ENCODE data around the gene UNC79.

The UNC79 gene

GRCh38 chr14:93701562-93701961 is 270.8 kb downstream of the UNC79 start:
- in situ Hi-C loops (cut with MboI; ENCODE audit: low sequenced_read_pairs): no loop called here

DNA sequence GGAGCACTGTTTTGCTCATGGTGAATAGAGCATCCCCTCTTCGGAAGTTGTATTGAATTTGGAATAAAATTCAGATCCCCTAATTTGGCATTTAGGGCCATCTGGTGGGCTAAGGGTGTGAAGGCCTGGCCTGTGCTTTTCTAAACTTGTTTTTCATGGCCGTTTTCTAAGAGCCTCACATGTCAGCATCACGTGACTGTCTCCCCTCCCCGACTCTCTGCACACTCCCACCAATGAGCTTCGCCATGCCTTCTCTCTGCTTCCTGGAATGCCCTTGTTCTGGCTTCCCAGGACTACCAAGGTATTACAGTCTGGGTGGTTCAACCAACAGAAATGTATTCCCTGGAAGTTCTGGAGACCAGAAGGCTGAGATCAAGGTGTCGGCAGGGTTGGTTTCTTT is 272.2 kb downstream of the UNC79 start:
- in situ Hi-C loops (cut with MboI; ENCODE audit: low sequenced_read_pairs): no loop called here

GRCh38 chr14:93703941-93704340 is 273.2 kb downstream of the UNC79 start:
- in situ Hi-C loops (cut with MboI; ENCODE audit: low sequenced_read_pairs): no loop called here

- in situ Hi-C loops (cut with MboI; ENCODE audit: low sequenced_read_pairs): no loop called here
Observed at GRCh38 chr14:93705513-93706156, 274.9 kb downstream of the UNC79 start.

DNA sequence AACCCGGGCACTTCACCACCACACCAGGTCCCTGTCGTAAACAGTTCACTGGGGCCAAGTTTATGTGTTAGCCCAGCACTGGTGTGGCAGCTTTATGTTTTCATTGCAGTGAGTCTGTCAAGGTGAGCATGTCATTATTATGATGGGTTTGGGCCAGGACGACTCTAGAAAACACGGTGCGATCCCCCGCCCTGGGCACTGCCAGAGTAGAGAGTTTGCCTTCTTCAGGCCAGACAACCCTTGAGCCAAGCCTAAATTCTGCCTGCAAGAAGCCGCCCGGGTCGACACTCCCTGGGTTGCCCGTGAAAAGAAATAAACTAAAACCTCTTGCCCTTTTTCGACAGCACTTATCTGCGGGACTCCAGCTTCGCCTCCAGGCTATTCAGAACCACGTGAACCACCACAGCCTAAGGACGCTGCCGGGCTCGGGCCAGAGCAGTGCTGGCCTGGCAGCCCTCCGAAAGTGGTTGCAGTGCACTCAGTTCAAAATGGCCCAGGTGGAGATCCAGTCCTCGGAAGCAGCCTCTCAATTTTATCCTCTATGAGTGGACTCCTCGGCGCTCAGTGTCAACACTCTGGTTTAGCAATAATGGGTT is 275.7 kb downstream of the UNC79 start:
- in situ Hi-C loops (cut with MboI; ENCODE audit: low sequenced_read_pairs): no loop called here

GRCh38 chr14:93707475-93707874 is 276.7 kb downstream of the UNC79 start:
- in situ Hi-C loops (cut with MboI; ENCODE audit: low sequenced_read_pairs): no loop called here

- in situ Hi-C loops (cut with MboI; ENCODE audit: low sequenced_read_pairs): no loop called here
Observed at GRCh38 chr14:93708311-93708734, 277.6 kb downstream of the UNC79 start.

DNA sequence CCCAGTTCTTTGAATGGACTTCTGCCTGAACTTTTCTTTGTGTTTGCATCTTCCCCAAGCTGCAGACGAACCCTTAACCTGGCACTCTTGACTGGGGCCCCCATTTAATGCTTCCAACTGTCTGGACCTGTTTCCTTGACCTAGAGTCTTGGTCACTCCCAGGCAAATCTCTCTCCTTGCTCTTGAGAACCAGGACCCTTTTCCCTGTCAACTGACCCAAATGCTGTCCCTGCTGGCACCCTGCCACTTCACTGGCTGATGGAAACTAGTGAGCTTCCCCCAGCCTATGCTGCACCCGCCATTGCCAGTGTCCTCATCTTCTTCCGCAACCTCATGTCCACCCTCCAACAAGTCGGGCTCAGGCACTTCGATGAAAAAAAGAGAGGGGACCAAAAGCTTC is 278.1 kb downstream of the UNC79 start:
- in situ Hi-C loops (cut with MboI; ENCODE audit: low sequenced_read_pairs): no loop called here

DNA sequence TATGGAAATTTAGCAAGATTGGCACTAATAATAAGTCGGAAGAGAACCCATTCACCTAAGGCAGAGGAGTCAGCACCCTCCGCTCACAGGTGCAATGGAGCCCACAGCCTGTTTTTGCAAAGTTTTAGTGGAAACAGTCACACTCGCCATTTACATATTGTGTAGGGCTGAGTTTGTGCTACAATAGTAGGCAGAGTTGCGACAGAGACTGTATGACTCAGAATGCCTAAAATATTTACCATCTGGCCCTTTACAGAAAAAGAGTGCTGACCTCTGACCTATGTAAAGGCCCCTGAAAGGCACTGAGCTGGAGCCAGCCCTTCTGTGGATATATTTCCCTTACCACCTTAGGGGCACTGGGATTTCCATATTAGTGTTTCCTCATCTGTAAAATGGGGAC is 278.5 kb downstream of the UNC79 start:
- in situ Hi-C loops (cut with MboI; ENCODE audit: low sequenced_read_pairs): no loop called here

GRCh38 chr14:93712079-93712837 is 281.5 kb downstream of the UNC79 start:
- in situ Hi-C loops (cut with MboI; ENCODE audit: low sequenced_read_pairs): no loop called here

DNA sequence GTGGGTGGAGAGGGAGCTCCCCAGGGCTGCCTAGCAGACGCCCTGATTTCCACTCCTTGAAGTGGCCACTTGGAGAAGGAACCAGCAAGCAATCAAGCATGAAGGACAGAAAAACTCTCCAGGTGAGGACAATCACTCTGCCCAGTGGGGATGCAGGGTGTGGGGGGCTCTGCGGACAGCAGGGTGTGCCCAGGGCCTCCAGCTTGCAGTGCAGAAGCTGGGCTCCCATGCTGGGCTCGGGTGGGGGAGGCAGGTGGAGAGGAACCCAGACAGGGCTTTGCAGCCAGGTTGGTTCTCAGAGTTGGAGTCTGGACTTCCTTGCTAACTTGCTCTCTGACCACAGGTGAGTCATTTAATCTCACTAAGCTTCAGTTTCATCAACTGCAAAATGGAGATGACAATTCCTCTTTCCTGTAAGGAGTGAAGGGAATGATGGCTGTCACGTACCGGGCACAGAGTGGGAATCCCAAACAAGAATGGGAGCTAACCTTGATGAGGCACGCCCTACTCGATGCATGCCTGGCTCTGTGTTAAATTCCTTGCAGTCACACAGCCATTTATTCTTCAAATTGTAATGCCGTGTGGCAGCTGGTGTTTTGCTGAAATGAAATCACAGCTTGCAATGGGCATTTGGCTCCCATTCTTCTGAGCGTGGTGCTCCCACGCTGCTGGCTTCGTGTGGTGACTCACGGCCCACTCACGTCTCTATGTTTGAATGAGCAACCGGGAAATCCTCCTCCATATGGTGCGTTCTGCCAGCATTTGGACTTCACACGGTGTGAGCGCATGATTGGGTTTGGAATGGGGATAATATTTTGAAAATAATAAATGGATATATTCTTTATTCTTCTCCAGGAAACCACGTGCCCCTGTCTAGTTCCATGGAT is 282.3 kb downstream of the UNC79 start:
- in situ Hi-C loops (cut with MboI; ENCODE audit: low sequenced_read_pairs): no loop called here

GRCh38 chr14:93713726-93714405 is 283.1 kb downstream of the UNC79 start:
- in situ Hi-C loops (cut with MboI; ENCODE audit: low sequenced_read_pairs): no loop called here

DNA sequence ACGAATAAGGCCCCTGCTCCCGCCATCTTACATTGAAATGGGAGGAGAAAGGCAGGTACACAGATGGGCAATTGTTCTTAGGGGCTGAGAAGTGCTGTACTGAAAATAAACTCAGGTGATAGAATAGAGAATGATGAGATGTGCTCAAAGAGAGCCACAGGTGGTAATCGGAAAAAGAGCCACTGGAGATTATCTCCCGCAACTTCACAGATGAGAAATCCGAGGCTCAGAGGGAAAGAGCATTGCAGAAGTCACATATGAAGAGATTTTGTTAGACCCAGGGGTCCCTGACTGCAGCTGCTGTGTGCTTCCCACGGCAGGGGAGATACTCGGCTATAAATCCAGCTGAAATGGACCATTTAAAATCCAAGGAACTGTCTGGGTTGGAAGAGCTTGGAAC is 283.9 kb downstream of the UNC79 start:
- in situ Hi-C loops (cut with MboI; ENCODE audit: low sequenced_read_pairs): no loop called here

GRCh38 chr14:93715279-93715927 is 284.7 kb downstream of the UNC79 start:
- in situ Hi-C loops (cut with MboI; ENCODE audit: low sequenced_read_pairs): no loop called here

DNA sequence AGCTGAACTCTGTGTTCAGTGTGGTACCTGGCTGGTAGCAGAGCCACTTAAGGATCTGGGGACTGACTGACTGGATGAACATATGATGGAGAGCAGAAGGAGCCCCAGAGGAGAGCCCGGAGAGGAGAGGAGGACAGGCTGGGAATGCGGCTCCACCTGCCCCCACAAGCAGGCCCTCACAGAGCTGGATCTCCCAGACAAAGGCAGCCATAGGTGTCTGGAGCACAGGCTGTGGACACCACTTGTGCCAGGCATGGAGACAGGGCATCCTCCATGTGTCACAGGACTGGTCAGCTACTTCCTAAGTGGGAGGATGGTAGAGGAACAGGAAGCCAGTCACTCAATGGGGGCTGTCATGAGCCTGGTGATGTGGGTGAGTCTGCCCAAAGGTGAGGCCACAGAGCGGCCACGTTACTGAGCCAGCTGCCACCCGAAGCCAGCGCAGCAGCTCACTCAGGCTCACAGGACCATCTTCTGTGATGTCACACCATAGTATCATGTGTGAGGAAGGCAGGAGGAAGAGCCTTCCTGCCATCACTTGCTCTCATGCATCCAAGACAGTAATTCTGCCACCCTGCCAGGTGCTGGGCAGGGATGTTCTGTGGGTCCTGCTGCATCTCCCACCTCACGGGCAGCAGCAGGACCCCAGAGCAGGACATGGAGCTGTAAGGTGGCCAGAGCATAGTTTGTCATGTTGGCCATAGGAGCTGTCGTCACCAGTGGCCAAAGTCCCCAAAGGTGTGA is 285.4 kb downstream of the UNC79 start:
- in situ Hi-C loops (cut with MboI; ENCODE audit: low sequenced_read_pairs): no loop called here

DNA sequence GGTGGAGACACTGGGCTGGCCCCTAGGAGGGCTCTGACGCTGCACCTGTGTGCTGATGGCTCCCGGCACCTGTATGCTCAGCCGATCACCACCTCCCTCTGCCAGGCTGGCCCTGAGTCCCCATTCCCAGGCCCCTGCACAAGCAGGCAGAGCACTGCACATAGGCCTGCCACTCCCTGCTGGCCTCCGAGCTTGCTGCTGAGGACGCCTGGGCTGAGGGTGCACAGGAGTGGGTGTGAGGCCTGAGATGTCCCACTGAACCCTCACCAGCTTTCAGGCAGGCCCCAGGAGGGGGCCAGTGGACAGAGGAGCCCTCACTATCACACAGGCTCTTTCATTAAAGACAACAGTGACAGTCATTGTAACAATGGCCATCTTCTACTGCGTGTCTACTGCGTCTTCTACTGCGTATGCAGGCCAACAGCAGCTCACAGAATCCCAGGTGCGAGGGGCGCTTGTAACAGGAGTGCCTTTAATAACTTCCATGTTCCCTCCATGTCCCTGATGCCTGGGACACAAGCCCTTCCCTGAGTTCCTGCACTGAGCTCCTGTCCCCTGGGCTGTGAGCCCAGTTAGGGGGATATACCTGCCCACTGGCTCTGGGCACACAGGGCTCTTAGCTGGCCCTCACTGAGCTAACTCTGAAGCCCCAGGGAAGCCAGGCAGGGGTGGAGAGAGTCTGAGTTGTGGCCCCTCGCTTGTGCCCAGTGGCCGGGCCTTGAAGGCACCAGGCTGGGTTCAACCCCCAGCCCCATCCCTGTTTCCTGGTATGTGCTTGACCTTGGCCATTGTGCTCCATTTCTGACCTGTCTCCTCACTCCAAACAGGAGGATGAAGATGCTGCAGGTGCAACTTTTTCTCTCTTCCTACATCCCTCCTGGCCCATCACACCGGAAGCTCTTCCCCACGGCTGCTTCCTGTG is 286.3 kb downstream of the UNC79 start:
- in situ Hi-C loops (cut with MboI; ENCODE audit: low sequenced_read_pairs): no loop called here

DNA sequence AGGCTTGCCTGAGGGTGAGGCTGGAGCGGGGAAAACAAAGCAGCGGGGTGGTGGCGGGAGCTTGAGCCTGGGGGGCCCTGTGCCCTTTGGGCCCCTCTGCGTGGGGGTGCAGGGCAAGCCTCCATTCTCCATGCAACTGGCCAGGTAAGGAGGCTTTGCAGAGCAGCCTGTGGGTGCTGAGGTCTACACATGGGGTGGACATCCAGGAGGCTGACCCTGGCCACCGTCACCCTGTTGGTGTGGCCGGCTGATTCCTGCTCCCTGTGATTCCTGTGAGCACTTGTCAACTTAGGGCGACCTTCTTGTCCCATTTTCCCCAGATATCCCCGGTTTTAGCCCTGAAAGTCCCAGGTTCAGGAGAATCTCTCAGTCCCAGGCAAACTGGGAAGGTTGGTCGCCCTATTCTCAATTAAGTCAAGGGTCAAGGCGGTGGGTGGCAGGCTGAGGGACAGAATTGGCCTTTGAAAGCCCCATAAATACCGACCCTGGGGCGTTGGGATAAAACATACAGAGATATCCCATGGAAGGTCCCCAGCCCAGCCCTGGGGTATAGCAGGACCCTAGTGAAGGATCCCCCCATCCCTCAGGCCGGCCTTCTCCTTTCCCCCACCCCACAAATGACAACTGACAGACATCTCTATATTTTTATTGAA is 287.1 kb downstream of the UNC79 start:
- in situ Hi-C loops (cut with MboI; ENCODE audit: low sequenced_read_pairs): no loop called here

DNA sequence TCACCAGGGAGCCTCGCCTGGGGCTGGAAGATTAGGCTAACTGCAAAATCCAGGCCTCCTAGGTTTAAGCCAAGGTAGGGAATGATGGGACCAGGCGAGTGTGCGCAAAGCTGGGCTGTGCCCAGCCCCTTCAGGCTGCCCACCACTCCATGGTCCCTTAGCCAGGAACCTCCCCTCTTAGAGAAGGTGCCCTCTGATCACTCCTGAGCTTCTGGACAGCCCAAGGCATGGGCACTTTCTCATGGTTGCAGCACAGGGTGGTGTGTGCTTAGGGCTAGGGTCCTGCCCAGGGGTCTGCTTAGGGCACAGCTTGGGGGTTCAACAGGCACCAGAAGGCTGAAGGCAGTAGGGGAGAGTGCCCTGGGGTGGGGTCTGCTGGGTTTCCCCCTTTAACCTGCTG is 288.5 kb downstream of the UNC79 start:
- in situ Hi-C loops (cut with MboI; ENCODE audit: low sequenced_read_pairs): no loop called here

Data from HL-60/S4 (cell line).